DOHH2 (cell line): Measurements from ENCODE around the gene DNAJC22.

Source experiments
- CTCF ChIP-seq: fragments of 200-600 bp; sonication (generic); IDR thresholded peaks from one replicate; pipeline ENCODE4 v1.5.1; 2014; ENCODE audit warnings: antibody characterized with exemption, mild to moderate bottlenecking, low read depth, low read length; ENCODE audit not compliant: poor library complexity, severe bottlenecking
- EZH2phosphoT487 ChIP-seq: fragments of 200-600 bp; sonication (generic); IDR thresholded peaks from 2 replicates; pipeline ENCODE4 v1.6.1; 2017; ENCODE audit warnings: borderline replicate concordance, mild to moderate bottlenecking, antibody characterized with exemption, low read length, moderate library complexity, mixed read lengths

- TF ChIP-seq EZH2phosphoT487 (no peak), CTCF (no peak)
Measured at GRCh38 chr12:49297695-49298060, 49.0 kb upstream of the DNAJC22 start.
